BJ (cell line): ENCODE measurements around the gene USP34. TPM values are rescaled to one million over a fixed set of nuclear protein-coding genes. Genes with fewer than 3 reads are reported as not detected.
A peak's percentile ranks its signal among the peaks of the same experiment; 100 is the strongest.

Experiments
- CTCF ChIA-PET: fragments of 350-600 bp; formaldehyde crosslinking; extraction: SDS; loops from one replicate; lab custom pipeline; 2021; ENCODE audit warnings: antibody characterized with exemption, inconsistent platforms; lab: Yijun Ruan, JAX
- POLR2A ChIA-PET: fragments of 300-600 bp; sonication (Branson Sonifier 250); formaldehyde crosslinking; extraction: SDS; loops from one replicate; lab custom pipeline; 2021; ENCODE audit warnings: antibody characterized with exemption; lab: Charles Lee
- DNase-seq: peaks from one replicate; pipeline ENCODE4 v3.0.0-alpha.2; 2011; ENCODE audit warnings: low read depth
- H3K27me3 ChIP-seq: 2 replicates; pipeline ENCODE4 v1.6.0; 2011; ENCODE audit warnings: low read length; ENCODE audit not compliant: control insufficient read depth, insufficient read depth
- H3K36me3 ChIP-seq: 2 replicates; pipeline ENCODE4 v1.5.1; 2011; ENCODE audit warnings: low read length; ENCODE audit not compliant: control insufficient read depth, insufficient read depth
- H3K4me3 ChIP-seq: 2 replicates; pipeline ENCODE4 v1.5.1; 2011; ENCODE audit warnings: low read depth, mild to moderate bottlenecking, control low read depth, low read length
- CTCF ChIP-seq: IDR thresholded peaks from 2 replicates; pipeline ENCODE4 v1.5.1; 2011; ENCODE audit warnings: low read depth, mild to moderate bottlenecking, control low read depth, inconsistent platforms, low read length, moderate library complexity; ENCODE audit not compliant: insufficient read depth
- polyA plus RNA-seq: library from polyadenylated mRNA; depleted of rRNA; stranded (reverse); fragments of >200 nt; gene quantifications from 2 replicates; pipeline ENCODE4 v1.2.3, GENCODE V29; 2011

Gene USP34
- polyA plus RNA-seq, 1 experiment = 32.2 TPM

- Histone ChIP-seq H3K36me3 (peaks cover 3% of the 10 kb centered on the region; the same call in 1 of the 2 replicates), H3K4me3 (no peak overlapping the region), H3K27me3 (no peaks in the 10 kb centered on the region)
- POLR2A ChIA-PET = interaction anchor here (0.5 to 0.6 kb wide), 2 partner anchors 19 to 143 kb away, joined by 3 to 14 read pairs; no protein-coding TSS in a partner anchor
- CTCF ChIA-PET = no interaction called here
- peak; percentile 22 for DNase-seq
- no peak for TF ChIP-seq CTCF
Observed at GRCh38 chr2:61291851-61292575, 178.9 kb downstream of the USP34 start.

- H3K27me3 ChIP-seq = no peaks in the 10 kb centered on the region
- no peak for TF ChIP-seq CTCF
- DNase-seq = no peak
- no peak overlapping the region for H3K4me3 ChIP-seq
- peaks cover 3% of the 10 kb centered on the region; the same call in 1 of the 2 replicates for H3K36me3 ChIP-seq
- CTCF ChIA-PET = no interaction called here
- POLR2A ChIA-PET = no interaction called here
Observed at GRCh38 chr2:61288070-61288841, 182.6 kb downstream of the USP34 start.

- ChIA-PET CTCF (no interaction called here), POLR2A (no interaction called here)
- TF ChIP-seq CTCF = no peak
- no peaks in the 10 kb centered on the region for H3K27me3 ChIP-seq
- DNase-seq = no peak
- peaks cover 3% of the 10 kb centered on the region; the same call in 1 of the 2 replicates for H3K36me3 ChIP-seq
- H3K4me3 ChIP-seq = no peak overlapping the region
Observed at GRCh38 chr2:61287254-61287653, 183.6 kb downstream of the USP34 start.

GRCh38 chr2:61283443-61284160, 187.3 kb downstream of the USP34 start:
- no peak for TF ChIP-seq CTCF
- peaks cover 3% of the 10 kb centered on the region; the same call in 1 of the 2 replicates for H3K36me3 ChIP-seq

More at GRCh38 chr2:61283443-61284160, 187.3 kb downstream of the USP34 start:
- POLR2A ChIA-PET = no interaction called here
- no peak for DNase-seq
- CTCF ChIA-PET = no interaction called here
- Histone ChIP-seq H3K4me3 (no peak overlapping the region), H3K27me3 (no peaks in the 10 kb centered on the region)
